B cell (primary cell): ENCODE data around the gene DHX15. TPM values are rescaled to one million over a fixed set of nuclear protein-coding genes. Genes with fewer than 3 reads are reported as not detected.

ENCODE experiments used
- ATAC-seq: fragments of 200-7000 bp; cut with Tn5 transposase; one replicate; pipeline ENCODE4 v1.10.0; 2021; ENCODE audit warnings: low read depth, mild to moderate bottlenecking, moderate number of reproducible peaks, moderate library complexity
- CTCF ChIA-PET: fragments of 350-600 bp; sonication (Branson Sonifier 250); formaldehyde crosslinking; loops from one replicate; lab custom pipeline; 2021; ENCODE audit warnings: antibody characterized with exemption, inconsistent platforms; lab: Charles Lee
- POLR2A ChIA-PET: fragments of 350-600 bp; sonication (Branson Sonifier 250); formaldehyde crosslinking; loops from one replicate; lab custom pipeline; 2021; ENCODE audit warnings: antibody characterized with exemption; lab: Charles Lee
- DNase-seq: peaks from one replicate; pipeline ENCODE4 v3.0.0; 2013
- H2AFZ ChIP-seq: 2 replicates; pipeline ENCODE4 v1.6.1; 2012; ENCODE audit warnings: mild to moderate bottlenecking, low read depth, low read length; ENCODE audit not compliant: insufficient read depth, poor library complexity, severe bottlenecking
- H3K27ac ChIP-seq, 2 donors: 1 replicate in 1 of 2; 2 replicates in 1 of 2; pipeline ENCODE4 v1.5.1; 2012 to 2013; ENCODE audit warnings: low read length in 2 of 2, mild to moderate bottlenecking in 2 of 2, moderate library complexity in 1 of 2
- H3K27me3 ChIP-seq, 4 experiments: fragments of 200-600 bp in 1 of 4; sonication (generic) in 1 of 4; replicated peaks in 1 of 4; 1 replicate in 2 of 4; 2 replicates in 2 of 4; pipeline versions ENCODE4 v1.6.1 to v1.7.0; 2013 to 2016; ENCODE audit warnings: low read length in 3 of 4, mild to moderate bottlenecking in 2 of 4, mixed read lengths in 1 of 4, moderate library complexity in 1 of 4; ENCODE audit not compliant: insufficient read depth in 4 of 4, control insufficient read depth in 3 of 4; ENCODE audit errors: control extremely low read depth in 1 of 4
- H3K36me3 ChIP-seq, 2 experiments: replicated peaks in 1 of 2; 1 replicate in 1 of 2; 2 replicates in 1 of 2; pipeline versions ENCODE4 v1.6.1 to v1.7.1; 2013; ENCODE audit warnings: low read length in 1 of 2; ENCODE audit not compliant: insufficient read depth in 2 of 2, control insufficient read depth in 1 of 2; ENCODE audit errors: control extremely low read depth in 1 of 2, extremely low read depth in 1 of 2
- H3K4me1 ChIP-seq, 2 donors: fragments of 200-600 bp in 1 of 2; sonication (generic) in 1 of 2; 1 replicate in 1 of 2; 2 replicates in 1 of 2; pipeline versions ENCODE4 v1.5.1 to v1.6.1; 2013 to 2017; ENCODE audit warnings: low read length in 2 of 2; ENCODE audit not compliant: control insufficient read depth in 2 of 2, insufficient read depth in 2 of 2
- H3K4me2 ChIP-seq: replicated peaks from 2 replicates; pipeline ENCODE3; 2012; ENCODE audit warnings: mild to moderate bottlenecking, low read depth, low read length; ENCODE audit not compliant: poor library complexity, severe bottlenecking
- H3K4me3 ChIP-seq, 5 experiments: fragments of 200-600 bp in 1 of 5; sonication (generic) in 1 of 5; 1 replicate in 3 of 5; 2 replicates in 2 of 5; pipeline versions ENCODE4 v1.5.1 to v1.7.0; 2011 to 2016; ENCODE audit warnings: low read length in 4 of 5, mild to moderate bottlenecking in 4 of 5, low read depth in 2 of 5, control low read depth in 1 of 5, moderate library complexity in 1 of 5; ENCODE audit not compliant: insufficient read depth in 1 of 5; ENCODE audit errors: control extremely low read depth in 1 of 5, extremely low read depth in 1 of 5
- H3K79me2 ChIP-seq: fragments of 200-600 bp; sonication (generic); one replicate; pipeline ENCODE4 v1.6.0; 2016; ENCODE audit warnings: low read length; ENCODE audit not compliant: control insufficient read depth, insufficient read depth
- H3K9ac ChIP-seq: fragments of 200-600 bp; sonication (generic); 2 replicates; pipeline ENCODE4 v1.6.1; 2017; ENCODE audit warnings: mild to moderate bottlenecking, low read length, moderate library complexity
- H3K9me3 ChIP-seq, 3 donors: one replicate each; pipeline versions ENCODE4 v1.6.1 to v1.7.1; 2013; ENCODE audit warnings: low read length in 2 of 3; ENCODE audit not compliant: control insufficient read depth in 2 of 3, insufficient read depth in 1 of 3; ENCODE audit errors: control extremely low read depth in 1 of 3
- H4K20me1 ChIP-seq: 2 replicates; pipeline ENCODE4 v1.6.0; 2012; ENCODE audit warnings: mild to moderate bottlenecking, low read length; ENCODE audit not compliant: insufficient read depth, control insufficient read depth, poor library complexity, severe bottlenecking
- H3K27ac Mint-ChIP-seq: one replicate; pipeline ENCODE4 v1.8.0; 2021; ENCODE audit warnings: mixed read lengths
- H3K27me3 Mint-ChIP-seq: one replicate; pipeline ENCODE4 v1.8.0; 2021; ENCODE audit warnings: mixed read lengths
- H3K4me1 Mint-ChIP-seq: one replicate; pipeline ENCODE4 v1.8.0; 2021; ENCODE audit warnings: mixed read lengths
- H3K4me3 Mint-ChIP-seq: one replicate; pipeline ENCODE4 v1.8.0; 2021; ENCODE audit warnings: mixed read lengths
- H3K9me3 Mint-ChIP-seq: one replicate; pipeline ENCODE4 v1.8.0; 2022; ENCODE audit warnings: mixed read lengths; ENCODE audit not compliant: insufficient read depth
- EZH2 ChIP-seq: IDR thresholded peaks from 2 replicates; pipeline ENCODE4 v1.6.1; 2012; ENCODE audit warnings: borderline replicate concordance, low read depth, mild to moderate bottlenecking, moderate library complexity, low read length; ENCODE audit not compliant: insufficient read depth, poor library complexity, severe bottlenecking
- WGBS: methylation state at CpG from one replicate; pipeline ENCODE4 v1.1.5; 2013; ENCODE audit warnings: missing lambda C conversion rate; ENCODE audit not compliant: insufficient coverage; 5-methylcytosine and 5-hydroxymethylcytosine counted together
- intact Hi-C: fragments of 100-400 bp; cut with micrococcal nuclease; formaldehyde crosslinking; loops from one replicate; pipeline ENCODE4 v1.10.0; 2022
- polyA plus RNA-seq: library from polyadenylated mRNA; depleted of rRNA; stranded (reverse); fragments of >200 nt; gene quantifications from 2 replicates; pipeline ENCODE4 v1.2.3, GENCODE V29; 2012
- total RNA-seq, 2 donors: library from RNA; stranded (reverse); fragments of 120-200 nt in 1 of 2; gene quantifications; 1 replicate in 1 of 2; 2 replicates in 1 of 2; pipeline versions ENCODE4 v1.2.3 to v1.2.4, GENCODE V29; 2013 to 2022
- TF ChIP-seq, protein P1 (sequence below): fragments of 200-600 bp; IDR thresholded peaks from one replicate; pipeline ENCODE4 v1.8.0; 2022; ENCODE audit warnings: antibody characterized with exemption, mild to moderate bottlenecking

Gene DHX15
- total and polyA plus RNA-seq, 2 donors (not counting 1 experiment from before 2014, with no cell fraction given): 58.8 to 162 TPM

DNA sequence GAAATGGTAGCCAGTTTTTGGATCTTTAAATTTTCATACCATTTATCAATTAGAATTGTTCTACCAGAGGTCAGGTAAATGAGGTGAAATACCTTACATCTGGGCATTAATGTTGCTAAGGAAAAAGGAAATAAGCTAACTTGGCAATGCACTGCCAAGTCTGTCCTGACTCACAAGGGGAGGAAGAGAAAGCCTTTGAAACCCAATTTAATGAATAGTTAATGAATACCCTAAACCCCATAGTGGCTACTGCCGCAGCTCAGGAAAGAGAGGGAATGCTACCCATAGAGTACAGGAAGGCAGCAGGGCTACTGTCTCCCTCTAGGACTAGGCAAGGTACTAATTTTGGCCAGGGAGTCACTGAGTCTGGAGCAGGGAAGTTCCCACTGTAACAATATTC is 16.8 kb upstream of the DHX15 start:
- peaks cover 6% of the 10 kb centered on the region for H3K9me3 Mint-ChIP-seq
- no peak for ATAC-seq

DNA sequence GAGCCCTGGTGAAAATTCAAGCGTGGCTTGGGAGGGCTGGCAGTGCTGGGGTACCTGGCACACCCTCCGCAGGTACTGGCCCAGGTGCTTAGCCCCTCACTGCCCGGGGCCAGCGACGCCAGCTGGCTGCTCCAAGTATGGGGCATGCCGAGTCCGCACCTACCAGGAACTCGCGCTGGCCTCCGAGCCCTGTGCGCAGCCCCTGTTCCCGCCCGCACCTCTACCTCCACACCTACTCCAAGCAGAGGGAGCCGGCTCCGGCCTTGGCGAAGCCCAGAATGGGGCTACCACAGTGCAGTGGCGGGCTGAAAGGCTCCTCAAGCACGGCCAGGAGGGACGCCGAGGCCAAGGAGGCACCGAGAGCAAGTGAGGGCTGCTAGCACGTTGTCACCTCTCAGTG is 14.9 kb upstream of the DHX15 start:
- intact Hi-C loops: no loop called here
- no peak for TF ChIP-seq EZH2
- TF ChIP-seq, protein P1, sequence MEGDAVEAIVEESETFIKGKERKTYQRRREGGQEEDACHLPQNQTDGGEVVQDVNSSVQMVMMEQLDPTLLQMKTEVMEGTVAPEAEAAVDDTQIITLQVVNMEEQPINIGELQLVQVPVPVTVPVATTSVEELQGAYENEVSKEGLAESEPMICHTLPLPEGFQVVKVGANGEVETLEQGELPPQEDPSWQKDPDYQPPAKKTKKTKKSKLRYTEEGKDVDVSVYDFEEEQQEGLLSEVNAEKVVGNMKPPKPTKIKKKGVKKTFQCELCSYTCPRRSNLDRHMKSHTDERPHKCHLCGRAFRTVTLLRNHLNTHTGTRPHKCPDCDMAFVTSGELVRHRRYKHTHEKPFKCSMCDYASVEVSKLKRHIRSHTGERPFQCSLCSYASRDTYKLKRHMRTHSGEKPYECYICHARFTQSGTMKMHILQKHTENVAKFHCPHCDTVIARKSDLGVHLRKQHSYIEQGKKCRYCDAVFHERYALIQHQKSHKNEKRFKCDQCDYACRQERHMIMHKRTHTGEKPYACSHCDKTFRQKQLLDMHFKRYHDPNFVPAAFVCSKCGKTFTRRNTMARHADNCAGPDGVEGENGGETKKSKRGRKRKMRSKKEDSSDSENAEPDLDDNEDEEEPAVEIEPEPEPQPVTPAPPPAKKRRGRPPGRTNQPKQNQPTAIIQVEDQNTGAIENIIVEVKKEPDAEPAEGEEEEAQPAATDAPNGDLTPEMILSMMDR: no peak
- Histone ChIP-seq H3K9me3 (peaks cover 0 to 11% (median 0%) of the 10 kb centered on the region in 3 donors), H3K36me3 (no peaks in the 10 kb centered on the region), H3K4me1 (no peaks in the 10 kb centered on the region), H3K79me2 (no peaks in the 10 kb centered on the region), H3K4me3 (no peak overlapping the region), H3K4me2 (no peak overlapping the region), H3K27me3 (peaks cover 0 to 3% (median 0%) of the 10 kb centered on the region in 4 experiments), H2AFZ (no peak overlapping the region), H4K20me1 (no peaks in the 10 kb centered on the region), H3K27ac (no peak overlapping the region), H3K9ac (no peak overlapping the region)
- Mint-ChIP-seq H3K9me3 (no peaks in the 10 kb centered on the region), H3K4me1 (peaks cover 2% of the 10 kb centered on the region), H3K27ac (no peak overlapping the region), H3K4me3 (no peak overlapping the region), H3K27me3 (peaks cover 15% of the 10 kb centered on the region)
- WGBS: 92% methylated on average over 22 of the region's 22 CpGs
- POLR2A ChIA-PET: no interaction called here
- DNase-seq (no peak), ATAC-seq (no peak)
- CTCF ChIA-PET: no interaction called here

More for the DNA sequence above, 16.8 kb upstream of the DHX15 start:
- Histone ChIP-seq H3K27me3 (peaks cover 0 to 5% (median 2%) of the 10 kb centered on the region in 4 experiments), H3K36me3 (no peaks in the 10 kb centered on the region), H3K9ac (no peak overlapping the region), H3K4me3 (no peak overlapping the region), H3K27ac (no peak overlapping the region), H3K4me2 (no peak overlapping the region), H3K9me3 (peaks cover 0 to 11% (median 2%) of the 10 kb centered on the region in 3 donors), H2AFZ (no peak overlapping the region), H4K20me1 (no peaks in the 10 kb centered on the region), H3K79me2 (no peaks in the 10 kb centered on the region), H3K4me1 (no peaks in the 10 kb centered on the region)
- Mint-ChIP-seq H3K27me3 (peaks cover 19% of the 10 kb centered on the region), H3K4me1 (no peaks in the 10 kb centered on the region), H3K27ac (no peak overlapping the region), H3K4me3 (no peak overlapping the region)
- TF ChIP-seq EZH2: no peak
- TF ChIP-seq, protein P1: no peak
- WGBS: no CpG with 5 or more reads among the region's 1 CpG
- ChIA-PET CTCF (interaction anchor here (0.8 kb wide), 1 partner anchor 182 kb away, joined by 3 read pairs; no protein-coding TSS in a partner anchor), POLR2A (no interaction called here)
- intact Hi-C loops: no loop called here
- no peak for DNase-seq
